BJ (cell line): ENCODE results near the gene ASS1. TPM values are rescaled to one million over a fixed set of nuclear protein-coding genes. Genes with fewer than 3 reads are reported as not detected.
A peak's percentile ranks its signal among the peaks of the same experiment; 100 is the strongest.

Source experiments
- CTCF ChIA-PET: fragments of 350-600 bp; formaldehyde crosslinking; extraction: SDS; loops from one replicate; lab custom pipeline; 2021; ENCODE audit warnings: antibody characterized with exemption, inconsistent platforms; lab: Yijun Ruan, JAX
- POLR2A ChIA-PET: fragments of 300-600 bp; sonication (Branson Sonifier 250); formaldehyde crosslinking; extraction: SDS; loops from one replicate; lab custom pipeline; 2021; ENCODE audit warnings: antibody characterized with exemption; lab: Charles Lee
- DNase-seq: peaks from one replicate; pipeline ENCODE4 v3.0.0-alpha.2; 2011; ENCODE audit warnings: low read depth
- H3K27me3 ChIP-seq: 2 replicates; pipeline ENCODE4 v1.6.0; 2011; ENCODE audit warnings: low read length; ENCODE audit not compliant: control insufficient read depth, insufficient read depth
- H3K36me3 ChIP-seq: 2 replicates; pipeline ENCODE4 v1.5.1; 2011; ENCODE audit warnings: low read length; ENCODE audit not compliant: control insufficient read depth, insufficient read depth
- H3K4me3 ChIP-seq: 2 replicates; pipeline ENCODE4 v1.5.1; 2011; ENCODE audit warnings: low read depth, mild to moderate bottlenecking, control low read depth, low read length
- CTCF ChIP-seq: IDR thresholded peaks from 2 replicates; pipeline ENCODE4 v1.5.1; 2011; ENCODE audit warnings: low read depth, mild to moderate bottlenecking, control low read depth, inconsistent platforms, low read length, moderate library complexity; ENCODE audit not compliant: insufficient read depth
- polyA plus RNA-seq: library from polyadenylated mRNA; depleted of rRNA; stranded (reverse); fragments of >200 nt; gene quantifications from 2 replicates; pipeline ENCODE4 v1.2.3, GENCODE V29; 2011

Gene ASS1
- polyA plus RNA-seq, 1 experiment, result 1,223 TPM

GRCh38 chr9:130446101-130446861 lies 1.5 kb downstream of the ASS1 start:
- DNase-seq, result peak; percentile 90
- POLR2A ChIA-PET, result no interaction called here
- H3K4me3 ChIP-seq, result peak overlapping the region; percentile 82
- TF ChIP-seq CTCF, result no peak
- peaks cover 4% of the 10 kb centered on the region for H3K36me3 ChIP-seq
- H3K27me3 ChIP-seq, result no peaks in the 10 kb centered on the region; the same call in 1 of the 2 replicates
- CTCF ChIA-PET, result interaction anchor here (0.8 to 1.9 kb wide), 4 partner anchors 13 to 238 kb away, joined by 3 to 5 read pairs (median 4); no protein-coding TSS in a partner anchor

- peak overlapping the region; percentile 18 for H3K4me3 ChIP-seq
- POLR2A ChIA-PET, result no interaction called here
- TF ChIP-seq CTCF, result no peak
- CTCF ChIA-PET, result interaction anchor here (0.8 to 1.9 kb wide), 9 partner anchors 14 to 339 kb away, joined by 3 to 5 read pairs (median 4); no protein-coding TSS in a partner anchor
- no peak for DNase-seq
- no peaks in the 10 kb centered on the region; the same call in 1 of the 2 replicates for H3K27me3 ChIP-seq
- peaks cover 4% of the 10 kb centered on the region for H3K36me3 ChIP-seq
Observed at GRCh38 chr9:130447193-130447816, 2.5 kb downstream of the ASS1 start.

- Histone ChIP-seq H3K36me3 (peaks cover 12% of the 10 kb centered on the region), H3K4me3 (no peak overlapping the region), H3K27me3 (no peaks in the 10 kb centered on the region; the same call in 1 of the 2 replicates)
- no peak for TF ChIP-seq CTCF
- POLR2A ChIA-PET, result no interaction called here
- CTCF ChIA-PET, result interaction anchor here (0.9 to 1.9 kb wide), 7 partner anchors 14 to 340 kb away, joined by 3 to 5 read pairs (median 4); no protein-coding TSS in a partner anchor
- DNase-seq, result peak; percentile 35
Observed at GRCh38 chr9:130448035-130448624, 3.4 kb downstream of the ASS1 start.

GRCh38 chr9:130448771-130449603 lies 4.2 kb downstream of the ASS1 start:
- ChIA-PET CTCF (interaction anchor here (0.5 to 1.6 kb wide), 5 partner anchors 154 to 341 kb away, joined by 3 read pairs; no protein-coding TSS in a partner anchor), POLR2A (interaction anchor here (0.7 kb wide), 1 partner anchor 19 kb away, joined by 7 read pairs; no protein-coding TSS in a partner anchor)
- H3K27me3 ChIP-seq, result no peaks in the 10 kb centered on the region; the same call in 1 of the 2 replicates
- no peak for DNase-seq
- TF ChIP-seq CTCF, result no peak
- peaks cover 16% of the 10 kb centered on the region for H3K36me3 ChIP-seq
- H3K4me3 ChIP-seq, result no peak overlapping the region
